HepG2 (cell line): ENCODE results near the gene TAS1R3. TPM values are rescaled to one million over a fixed set of nuclear protein-coding genes. Genes with fewer than 3 reads are reported as not detected.

Experiments used
- CREB1 ChIP-seq, 2 experiments: fragments of 450-650 bp in 1 of 2; IDR thresholded peaks; 2 replicates each; pipeline ENCODE4 v1.6.1; 2016 to 2017; ENCODE audit warnings: control low read depth in 1 of 2, mild to moderate bottlenecking in 1 of 2, missing compliant biosample characterization in 1 of 2, missing genetic modification characterization in 1 of 2
- FOSL1 ChIP-seq: sonication (generic); formaldehyde crosslinking; IDR thresholded peaks from 2 replicates; pipeline ENCODE4 v1.9.0; 2021; ENCODE audit warnings: missing genetic modification reagents, borderline replicate concordance
- FOXC1 ChIP-seq: sonication (generic); formaldehyde crosslinking; IDR thresholded peaks from 2 replicates; pipeline ENCODE4 v1.8.0; 2022; ENCODE audit warnings: mild to moderate bottlenecking, missing genetic modification reagents, borderline replicate concordance
- HMGA1 ChIP-seq: sonication (generic); formaldehyde crosslinking; conservative IDR thresholded peaks from 2 replicates; pipeline ENCODE4 v1.4.0; 2020; ENCODE audit warnings: missing genetic modification reagents
- HNRNPL ChIP-seq: fragments of 200-400 bp; formaldehyde crosslinking; IDR thresholded peaks from 2 replicates; pipeline ENCODE4 v1.6.1; 2017; ENCODE audit warnings: mild to moderate bottlenecking, low read depth, low read length
- KDM2A ChIP-seq: sonication (generic); formaldehyde crosslinking; IDR thresholded peaks from 2 replicates; pipeline ENCODE4 v1.4.0; 2020; ENCODE audit warnings: low read depth, missing genetic modification reagents, borderline replicate concordance
- MIER2 ChIP-seq: IDR thresholded peaks from 2 replicates; pipeline ENCODE4 v1.6.1; 2016; ENCODE audit warnings: missing biosample characterization, missing genetic modification reagents
- MTA1 ChIP-seq: sonication (generic); formaldehyde crosslinking; IDR thresholded peaks from 2 replicates; pipeline ENCODE4 v1.4.0; 2020; ENCODE audit warnings: missing genetic modification reagents, mild to moderate bottlenecking, borderline replicate concordance
- PHB2 ChIP-seq: fragments of 450-650 bp; IDR thresholded peaks from 2 replicates; pipeline ENCODE4 v1.6.1; 2018; ENCODE audit not compliant: partially characterized antibody
- SAFB2 ChIP-seq: sonication (generic); formaldehyde crosslinking; IDR thresholded peaks from 2 replicates; pipeline ENCODE4 v1.5.1; 2020; ENCODE audit warnings: missing genetic modification reagents, low read depth, mild to moderate bottlenecking, borderline replicate concordance
- TBX3 ChIP-seq: fragments of 450-650 bp; IDR thresholded peaks from 2 replicates; pipeline ENCODE4 v1.6.1; 2017; ENCODE audit warnings: antibody characterized with exemption, mild to moderate bottlenecking, inconsistent platforms, borderline replicate concordance
- ZHX1 ChIP-seq: sonication (generic); formaldehyde crosslinking; IDR thresholded peaks from 2 replicates; pipeline ENCODE4 v1.8.1; 2022; ENCODE audit warnings: low read depth, mild to moderate bottlenecking, missing genetic modification reagents
- ZNF329 ChIP-seq: sonication (generic); formaldehyde crosslinking; IDR thresholded peaks from 2 replicates; pipeline ENCODE4 v1.9.0; 2021; ENCODE audit warnings: low read depth, mild to moderate bottlenecking, missing genetic modification reagents
- polyA plus RNA-seq, 8 experiments: library from polyadenylated mRNA; depleted of rRNA in 3 of 8; stranded (reverse) in 7 of 8; unstranded in 1 of 8; fragments of >200 nt; fragmentation: Illumina TruSeq in 4 of 8; extraction: Trizol in 4 of 8; gene quantifications; 2 replicates each; pipeline versions ENCODE4 v1.2.1 to v1.2.3, GENCODE V29; 2011 to 2016; ENCODE audit warnings: low read depth in 4 of 8, missing spikeins in 1 of 8, mixed read lengths in 1 of 8; ENCODE audit not compliant: insufficient read depth in 1 of 8
- total RNA-seq, 5 experiments: library from RNA; depleted of rRNA; stranded (reverse); fragments of >200 nt; fragmentation: Illumina TruSeq; extraction: Trizol; gene quantifications; 2 replicates each; pipeline ENCODE4 v1.2.3, GENCODE V29; 2016; ENCODE audit warnings: low read depth in 1 of 5
- TF ChIP-seq, protein P1 (sequence below): sonication (generic); formaldehyde crosslinking; IDR thresholded peaks from 2 replicates; pipeline ENCODE4 v1.8.0; 2023; ENCODE audit warnings: mild to moderate bottlenecking, missing genetic modification reagents
- TF ChIP-seq, protein P2 (sequence below): sonication (generic); formaldehyde crosslinking; IDR thresholded peaks from 2 replicates; pipeline ENCODE4 v1.5.0; 2020; ENCODE audit warnings: mild to moderate bottlenecking, missing genetic modification reagents, borderline replicate concordance
- TF ChIP-seq, protein P3 (sequence below): sonication (generic); formaldehyde crosslinking; IDR thresholded peaks from 2 replicates; pipeline ENCODE4 v1.4.0; 2020; ENCODE audit warnings: low read depth, mild to moderate bottlenecking, missing genetic modification reagents

TAS1R3 gene
- total and polyA plus RNA-seq, 2 of the 13 experiments (the other 11 are each of a cell fraction or from before 2014, with no cell fraction given), result 0.13 to 0.15 TPM

GRCh38 chr1:1307923-1308755, 22.9 kb upstream of the TAS1R3 start, which contains the start of the genes ACAP3 and PUSL1 (continued):
- no peak for TF ChIP-seq FOSL1 (CRISPR knock-in tag)
- TF ChIP-seq, protein P1, sequence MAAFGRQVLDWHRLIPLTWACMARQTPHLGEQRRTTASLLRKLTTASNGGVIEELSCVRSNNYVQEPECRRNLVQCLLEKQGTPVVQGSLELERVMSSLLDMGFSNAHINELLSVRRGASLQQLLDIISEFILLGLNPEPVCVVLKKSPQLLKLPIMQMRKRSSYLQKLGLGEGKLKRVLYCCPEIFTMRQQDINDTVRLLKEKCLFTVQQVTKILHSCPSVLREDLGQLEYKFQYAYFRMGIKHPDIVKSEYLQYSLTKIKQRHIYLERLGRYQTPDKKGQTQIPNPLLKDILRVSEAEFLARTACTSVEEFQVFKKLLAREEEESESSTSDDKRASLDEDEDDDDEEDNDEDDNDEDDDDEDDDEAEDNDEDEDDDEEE (CRISPR knock-in tag), result no peak; the same call in 1 of the 2 replicates
- no peak; the same call in 1 of the 2 replicates for TF ChIP-seq CREB1 (IDR thresholded peaks at IDR 0.05)
- TF ChIP-seq CREB1 (CRISPR knock-in tag; IDR thresholded peaks at IDR 0.05), result no peak
- no peak for TF ChIP-seq MTA1 (CRISPR knock-in tag)
- peak; percentile 57; the same call in 1 of the 2 replicates for TF ChIP-seq KDM2A (CRISPR knock-in tag)
- TF ChIP-seq HMGA1 (CRISPR knock-in tag), result no peak
- no peak for TF ChIP-seq ZNF329 (CRISPR knock-in tag)
- TF ChIP-seq SAFB2 (CRISPR knock-in tag), result peak; percentile 65; the same call in 1 of the 2 replicates
- no peak for TF ChIP-seq PHB2
- peak; percentile 72; the same call in 1 of the 2 replicates for TF ChIP-seq FOXC1 (CRISPR knock-in tag)
- TF ChIP-seq TBX3, result no peak
- TF ChIP-seq HNRNPL, result no peak
- no peak for TF ChIP-seq MIER2 (CRISPR knock-in tag)
- TF ChIP-seq, protein P2, sequence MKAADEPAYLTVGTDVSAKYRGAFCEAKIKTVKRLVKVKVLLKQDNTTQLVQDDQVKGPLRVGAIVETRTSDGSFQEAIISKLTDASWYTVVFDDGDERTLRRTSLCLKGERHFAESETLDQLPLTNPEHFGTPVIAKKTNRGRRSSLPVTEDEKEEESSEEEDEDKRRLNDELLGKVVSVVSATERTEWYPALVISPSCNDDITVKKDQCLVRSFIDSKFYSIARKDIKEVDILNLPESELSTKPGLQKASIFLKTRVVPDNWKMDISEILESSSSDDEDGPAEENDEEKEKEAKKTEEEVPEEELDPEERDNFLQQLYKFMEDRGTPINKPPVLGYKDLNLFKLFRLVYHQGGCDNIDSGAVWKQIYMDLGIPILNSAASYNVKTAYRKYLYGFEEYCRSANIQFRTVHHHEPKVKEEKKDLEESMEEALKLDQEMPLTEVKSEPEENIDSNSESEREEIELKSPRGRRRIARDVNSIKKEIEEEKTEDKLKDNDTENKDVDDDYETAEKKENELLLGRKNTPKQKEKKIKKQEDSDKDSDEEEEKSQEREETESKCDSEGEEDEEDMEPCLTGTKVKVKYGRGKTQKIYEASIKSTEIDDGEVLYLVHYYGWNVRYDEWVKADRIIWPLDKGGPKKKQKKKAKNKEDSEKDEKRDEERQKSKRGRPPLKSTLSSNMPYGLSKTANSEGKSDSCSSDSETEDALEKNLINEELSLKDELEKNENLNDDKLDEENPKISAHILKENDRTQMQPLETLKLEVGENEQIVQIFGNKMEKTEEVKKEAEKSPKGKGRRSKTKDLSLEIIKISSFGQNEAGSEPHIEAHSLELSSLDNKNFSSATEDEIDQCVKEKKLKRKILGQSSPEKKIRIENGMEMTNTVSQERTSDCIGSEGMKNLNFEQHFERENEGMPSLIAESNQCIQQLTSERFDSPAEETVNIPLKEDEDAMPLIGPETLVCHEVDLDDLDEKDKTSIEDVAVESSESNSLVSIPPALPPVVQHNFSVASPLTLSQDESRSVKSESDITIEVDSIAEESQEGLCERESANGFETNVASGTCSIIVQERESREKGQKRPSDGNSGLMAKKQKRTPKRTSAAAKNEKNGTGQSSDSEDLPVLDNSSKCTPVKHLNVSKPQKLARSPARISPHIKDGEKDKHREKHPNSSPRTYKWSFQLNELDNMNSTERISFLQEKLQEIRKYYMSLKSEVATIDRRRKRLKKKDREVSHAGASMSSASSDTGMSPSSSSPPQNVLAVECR, result peak; percentile 85; the same call in 1 of the 2 replicates
- TF ChIP-seq ZHX1, result peak; percentile 20; the same call in 1 of the 2 replicates
- TF ChIP-seq, protein P3, sequence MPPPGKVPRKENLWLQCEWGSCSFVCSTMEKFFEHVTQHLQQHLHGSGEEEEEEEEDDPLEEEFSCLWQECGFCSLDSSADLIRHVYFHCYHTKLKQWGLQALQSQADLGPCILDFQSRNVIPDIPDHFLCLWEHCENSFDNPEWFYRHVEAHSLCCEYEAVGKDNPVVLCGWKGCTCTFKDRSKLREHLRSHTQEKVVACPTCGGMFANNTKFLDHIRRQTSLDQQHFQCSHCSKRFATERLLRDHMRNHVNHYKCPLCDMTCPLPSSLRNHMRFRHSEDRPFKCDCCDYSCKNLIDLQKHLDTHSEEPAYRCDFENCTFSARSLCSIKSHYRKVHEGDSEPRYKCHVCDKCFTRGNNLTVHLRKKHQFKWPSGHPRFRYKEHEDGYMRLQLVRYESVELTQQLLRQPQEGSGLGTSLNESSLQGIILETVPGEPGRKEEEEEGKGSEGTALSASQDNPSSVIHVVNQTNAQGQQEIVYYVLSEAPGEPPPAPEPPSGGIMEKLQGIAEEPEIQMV (CRISPR knock-in tag), result peak; percentile 81
